HG02571 (cell line): Measurements from ENCODE around the gene SCIN.
"Not testable (repeated sequence)": the region's sequence is repeated elsewhere in the genome, so short reads cannot be mapped to it uniquely, and the experiment has no call there.

Experiments used
- ATAC-seq: cut with Tn5 transposase; IDR thresholded peaks from one replicate; pipeline ENCODE4 v1.9.1; 2021; ENCODE audit warnings: mild to moderate bottlenecking, moderate library complexity; ENCODE audit not compliant: unreplicated experiment

The SCIN gene

GRCh38 chr7:12686234-12686890, 115.8 kb downstream of the SCIN start:
- peak; percentile 82 for ATAC-seq

GRCh38 chr7:12686891-12687717, 116.6 kb downstream of the SCIN start, which contains the start of gene ARL4A:
Gene ARL4A, plus strand, starts transcription at chr7:12687633. Its CDS starts 622 bp downstream, at chr7:12688255.
- peak; percentile 77 for ATAC-seq

- ATAC-seq: no peak
These were observed 117.2 kb downstream of the SCIN start for GRCh38 chr7:12687718-12688171.

GRCh38 chr7:12688485-12689170, 118.1 kb downstream of the SCIN start:
- not testable (repeated sequence) for ATAC-seq

DNA sequence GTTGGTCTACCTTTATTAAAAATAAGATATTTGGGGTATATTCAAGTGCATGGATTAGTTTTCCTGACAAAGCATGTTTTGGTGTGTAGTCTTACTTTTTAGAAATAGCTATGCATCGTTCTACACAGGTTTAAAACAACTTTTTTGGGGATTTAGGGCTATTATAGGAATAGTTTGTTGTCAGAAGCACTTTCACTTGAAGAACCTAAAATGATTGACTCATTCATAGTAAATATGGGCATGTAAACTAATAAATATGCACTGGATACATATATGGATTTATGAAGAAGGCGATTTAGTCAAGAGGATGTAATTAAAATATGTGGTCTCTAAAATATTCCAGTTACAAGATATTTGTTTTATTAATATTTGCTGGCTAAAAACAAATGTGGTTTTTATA, 118.9 kb downstream of the SCIN start:
- no peak for ATAC-seq

DNA sequence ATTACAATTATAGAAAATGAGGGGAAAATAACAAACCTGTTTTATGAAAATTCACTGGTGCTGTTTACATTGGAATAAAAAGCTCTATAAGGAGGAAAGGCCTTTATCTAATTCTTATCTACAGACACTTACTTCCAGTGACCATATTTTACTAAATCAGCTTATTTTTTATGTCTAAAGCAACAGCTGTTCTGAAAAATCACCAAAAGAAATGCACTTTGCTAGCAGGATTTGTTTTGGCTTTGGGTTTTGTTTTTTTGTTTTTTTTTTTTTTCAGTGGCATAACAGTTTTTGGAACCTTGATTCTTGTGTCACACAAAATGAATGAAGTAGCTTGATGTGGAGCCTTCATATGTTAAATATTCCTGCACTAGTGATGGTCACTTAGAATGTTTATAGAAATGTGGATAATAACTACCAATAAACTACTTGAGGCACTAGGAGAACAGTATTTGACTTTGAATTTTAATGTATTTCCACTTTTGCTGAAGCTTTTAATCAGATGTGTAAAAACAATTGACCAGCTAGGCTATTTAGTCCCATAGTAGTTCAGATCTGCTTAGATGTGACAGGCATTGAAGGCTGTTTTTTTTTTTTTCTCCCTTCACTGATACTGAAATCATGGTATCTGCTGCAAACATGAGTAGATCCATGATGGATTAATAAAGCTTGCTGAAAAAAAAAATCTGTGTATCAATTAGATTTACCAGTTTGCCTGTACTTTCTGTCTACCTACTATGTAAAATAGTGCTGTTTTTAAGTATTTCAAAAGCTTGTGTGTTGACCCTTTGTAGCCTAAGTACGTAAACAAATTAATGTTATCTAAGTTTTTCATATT, 119.7 kb downstream of the SCIN start:
- ATAC-seq: no peak

DNA sequence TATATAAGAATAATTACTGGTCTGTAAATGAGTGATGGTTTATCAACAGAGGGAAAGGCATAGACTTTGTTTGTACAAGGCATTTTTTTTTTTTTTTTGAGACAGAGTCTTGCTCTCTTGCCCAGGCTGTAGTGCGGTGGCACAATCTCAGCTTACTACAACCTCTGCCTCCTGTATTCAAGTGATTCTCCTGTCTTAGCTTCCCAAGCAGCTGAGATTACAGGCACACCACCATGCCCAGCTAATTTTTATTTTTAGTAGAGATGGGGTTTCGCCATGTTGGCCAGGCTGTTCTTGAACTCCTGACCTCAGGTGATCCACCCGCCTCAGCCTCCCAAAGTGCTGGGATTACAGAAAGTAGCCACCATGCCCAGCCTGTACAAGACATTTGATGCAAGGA, 120.9 kb downstream of the SCIN start:
- not testable (repeated sequence) for ATAC-seq

GRCh38 chr7:12692035-12692434, 121.5 kb downstream of the SCIN start:
- ATAC-seq: no peak

- ATAC-seq: no peak
These were observed 122.1 kb downstream of the SCIN start for GRCh38 chr7:12692479-12693259.

GRCh38 chr7:12694817-12695216, 124.3 kb downstream of the SCIN start:
- ATAC-seq: no peak

DNA sequence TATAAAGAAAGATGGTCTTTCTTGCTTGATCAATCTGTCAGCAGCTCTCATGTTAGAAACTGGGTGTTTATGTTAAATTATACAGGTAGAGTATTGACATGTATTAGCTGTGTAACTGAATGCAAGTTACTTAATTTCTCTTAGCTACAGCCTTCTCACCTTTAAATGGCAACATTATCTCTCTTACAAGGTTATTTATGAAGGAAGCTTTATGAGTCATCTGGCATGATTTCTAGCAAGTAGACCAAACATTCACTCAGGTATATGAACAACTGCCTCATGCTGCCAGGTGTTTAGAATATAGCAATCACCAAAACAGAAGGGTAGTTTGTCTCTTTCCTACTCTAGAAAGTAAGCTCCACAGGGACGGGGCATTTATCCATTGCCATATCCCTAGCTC, 125.4 kb downstream of the SCIN start:
- ATAC-seq: no peak

- ATAC-seq: no peak
These were observed 128.8 kb downstream of the SCIN start for GRCh38 chr7:12699299-12699698.

GRCh38 chr7:12701433-12701832, 130.9 kb downstream of the SCIN start:
- no peak for ATAC-seq

DNA sequence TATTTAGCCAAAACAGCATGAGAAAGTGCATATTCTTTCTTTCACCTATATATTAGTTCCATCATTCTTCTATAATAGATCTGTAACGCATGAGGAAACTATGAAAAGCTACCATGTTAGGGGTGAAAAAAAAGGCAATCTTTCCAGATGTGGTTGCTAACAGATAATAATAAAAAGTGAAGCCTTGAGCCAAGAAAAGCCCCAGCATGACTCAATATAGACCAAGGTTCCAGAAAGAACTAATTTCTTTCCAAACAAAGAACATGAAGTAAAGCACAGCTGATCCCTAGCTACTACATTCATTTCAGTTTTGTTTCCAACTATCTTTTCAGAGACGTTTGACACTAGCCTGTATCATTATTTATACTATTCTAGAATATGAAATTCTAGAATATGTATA, 133.4 kb downstream of the SCIN start:
- no peak for ATAC-seq

DNA sequence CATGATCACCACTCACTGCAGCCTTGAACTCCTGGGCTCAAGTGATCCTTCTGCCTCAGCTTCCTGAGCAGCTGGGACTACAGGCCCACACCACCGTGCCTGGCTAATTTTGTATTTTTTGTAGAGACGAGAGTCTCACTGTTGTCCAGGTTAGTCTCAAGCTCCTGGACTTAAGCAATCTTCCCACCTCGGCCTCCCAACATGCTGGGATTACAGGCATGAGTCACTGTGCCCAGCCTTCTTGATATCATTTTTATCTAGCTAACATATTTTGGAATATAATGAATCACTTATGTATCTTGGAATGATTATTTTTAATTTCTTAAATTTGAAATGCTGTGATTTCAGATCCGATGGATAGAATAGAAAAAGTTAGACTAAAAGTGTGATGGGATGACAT, 135.4 kb downstream of the SCIN start:
- no peak for ATAC-seq

DNA sequence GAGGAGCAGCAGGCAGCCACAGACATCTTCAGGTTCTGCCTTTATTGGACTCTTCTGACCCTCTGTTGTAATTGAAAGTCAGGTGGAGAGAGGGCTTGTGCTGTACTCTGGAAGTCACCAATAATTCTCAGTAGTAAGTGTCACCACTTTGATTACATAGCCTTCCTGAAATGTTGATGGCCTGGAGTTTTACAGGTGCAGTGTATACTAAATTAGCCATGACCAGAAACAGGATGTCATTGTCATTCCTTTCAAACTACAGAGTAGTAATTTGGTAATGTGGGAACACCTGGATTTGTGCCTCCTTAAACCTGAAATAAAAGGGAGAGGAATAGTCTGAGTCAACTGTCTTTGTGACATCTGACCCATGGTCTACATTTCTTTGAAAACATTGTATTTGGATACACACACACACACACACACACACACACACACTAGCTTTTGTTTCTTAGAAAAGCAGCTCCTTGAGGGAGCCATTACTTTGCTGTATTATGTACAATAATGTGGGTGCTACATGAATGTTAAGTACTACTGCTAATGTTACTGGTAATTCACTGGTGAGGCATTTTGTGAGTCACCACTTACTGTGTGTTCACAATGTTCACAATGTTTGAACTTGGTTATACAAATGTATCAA, 136.5 kb downstream of the SCIN start:
- ATAC-seq: no peak

DNA sequence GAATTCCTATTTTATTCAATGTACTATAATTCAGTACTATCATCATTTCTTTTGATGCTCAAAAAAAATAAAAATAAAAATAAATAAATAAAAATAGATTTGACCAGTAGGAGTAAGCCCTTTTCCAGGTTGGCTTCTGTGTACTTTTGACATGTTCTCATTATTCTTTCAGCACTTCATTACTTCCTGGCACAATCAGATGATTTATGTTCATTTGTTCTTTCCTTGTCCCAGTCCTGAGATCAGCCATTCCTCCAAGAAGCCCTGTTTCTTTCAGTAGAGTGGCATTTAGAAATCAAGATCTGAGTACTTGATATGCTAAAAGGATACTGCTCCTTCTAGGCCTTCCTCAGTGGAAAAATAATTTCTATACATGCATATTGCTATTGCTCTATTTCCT, 137.8 kb downstream of the SCIN start:
- ATAC-seq: no peak
